ENCODE results near the gene CFL1. TPM values are rescaled to one million over a fixed set of nuclear protein-coding genes. Genes with fewer than 3 reads are reported as not detected.
A peak's percentile ranks its signal among the peaks of the same experiment; 100 is the strongest.

The CFL1 gene
- total and polyA plus RNA-seq, 10 of the 15 experiments (the other 5 are each of a cell fraction or from before 2014, with no cell fraction given), result 164 to 2,994 (median 1,500) TPM

GRCh38 chr11:65894034-65894591 is 36.1 kb upstream of the CFL1 start (continued):
- no peak for TF ChIP-seq PRDM15 (CRISPR knock-in tag; IDR thresholded peaks at IDR 0.05)
- no peak for TF ChIP-seq SUZ12 (IDR thresholded peaks at IDR 0.05; ENCODE audit: unreplicated experiment)
- peak; percentile 44; the same call in 1 of the 2 replicates for TF ChIP-seq BACH1 (IDR thresholded peaks at IDR 0.05; ENCODE audit: borderline replicate concordance)
- TF ChIP-seq RUNX3 (IDR thresholded peaks at IDR 0.05; ENCODE audit: low read length), result no peak
- no peak for TF ChIP-seq STAT3 (IDR thresholded peaks at IDR 0.05; ENCODE audit: low read depth, low read length)
- no peak for TF ChIP-seq USF2 (IDR thresholded peaks at IDR 0.05; ENCODE audit: borderline replicate concordance, low read depth, low read length)
- no peak for TF ChIP-seq MTA2 (IDR thresholded peaks at IDR 0.05; ENCODE audit: low read depth)
- no peak for TF ChIP-seq ZNF274 (IDR thresholded peaks at IDR 0.05; ENCODE audit: insufficient read depth, insufficient read length)
- TF ChIP-seq ZBTB40 (IDR thresholded peaks at IDR 0.05; ENCODE audit: borderline replicate concordance), result peak; percentile 79
- peak; percentile 38; the same call in 1 of the 2 replicates for TF ChIP-seq TAF1 (IDR thresholded peaks at IDR 0.05; ENCODE audit: borderline replicate concordance, low read depth, low read length)
- TF ChIP-seq LARP7 (IDR thresholded peaks at IDR 0.05), result 0 out of 2 replicates have a peak, but pooled peaks have one; percentile 25
- no peak for TF ChIP-seq MEF2A (IDR thresholded peaks at IDR 0.05; ENCODE audit: insufficient read depth, low read depth, low read length)
- TF ChIP-seq MYC (IDR thresholded peaks at IDR 0.05; ENCODE audit: insufficient read depth, insufficient read length, insufficient replicate concordance, low read length, severe bottlenecking), result no peak
- TF ChIP-seq ZNF217 (IDR thresholded peaks at IDR 0.05), result no peak
- peak; percentile 60; the same call in 1 of the 2 replicates for TF ChIP-seq SPI1 (IDR thresholded peaks at IDR 0.05; ENCODE audit: borderline replicate concordance, insufficient read depth, low read depth, low read length)
- TF ChIP-seq NR2F1 (conservative IDR thresholded peaks at IDR 0.05), result peak; percentile 46; the same call in 1 of the 2 replicates
- peak; percentile 22; the same call in 1 of the 2 replicates for TF ChIP-seq ATF7 (IDR thresholded peaks at IDR 0.05; ENCODE audit: low read depth)
- TF ChIP-seq KAT2A (conservative IDR thresholded peaks at IDR 0.05; ENCODE audit: control insufficient read depth, low read depth, low read length), result no peak
- TF ChIP-seq NKRF (conservative IDR thresholded peaks at IDR 0.05), result no peak; the same call in 1 of the 2 replicates
- TF ChIP-seq PAX5 (IDR thresholded peaks at IDR 0.05; ENCODE audit: borderline replicate concordance, low read depth, low read length), result no peak

Measured in GM12878 (cell line).